ENCODE results near the gene PASK. TPM values are rescaled to one million over a fixed set of nuclear protein-coding genes. Genes with fewer than 3 reads are reported as not detected.

PASK gene
- total and polyA plus RNA-seq, 10 donors: 8.0 to 35.6 (median 17.6) TPM

- intact Hi-C loops (cut with DNase I; ENCODE audit: low total_unique reads): no loop called here
- Histone ChIP-seq H3K9me3 (no peaks in the 10 kb centered on the region), H3K4me1 (peaks cover 0 to 6% (median 2%) of the 10 kb centered on the region in 6 donors), H3K27ac (no peak overlapping the region), H3K4me3 (no peak overlapping the region), H3K36me3 (peaks cover 0 to 83% (median 49%) of the 10 kb centered on the region in 6 donors), H3K27me3 (replicated peaks in 1 of 7) (no peaks in the 10 kb centered on the region)
- DNase-seq: peak; percentile 74
- 82 to 89% (median 85%) methylated on average over 14 to 25 of the region's 25 CpGs for WGBS, 5 donors
- no peak for TF ChIP-seq POLR2A (IDR thresholded peaks at IDR 0.05)
- TF ChIP-seq POLR2AphosphoS5 (IDR thresholded peaks at IDR 0.05): peak in 2 of 3 donors; percentile 34 to 55
- TF ChIP-seq, protein P1, sequence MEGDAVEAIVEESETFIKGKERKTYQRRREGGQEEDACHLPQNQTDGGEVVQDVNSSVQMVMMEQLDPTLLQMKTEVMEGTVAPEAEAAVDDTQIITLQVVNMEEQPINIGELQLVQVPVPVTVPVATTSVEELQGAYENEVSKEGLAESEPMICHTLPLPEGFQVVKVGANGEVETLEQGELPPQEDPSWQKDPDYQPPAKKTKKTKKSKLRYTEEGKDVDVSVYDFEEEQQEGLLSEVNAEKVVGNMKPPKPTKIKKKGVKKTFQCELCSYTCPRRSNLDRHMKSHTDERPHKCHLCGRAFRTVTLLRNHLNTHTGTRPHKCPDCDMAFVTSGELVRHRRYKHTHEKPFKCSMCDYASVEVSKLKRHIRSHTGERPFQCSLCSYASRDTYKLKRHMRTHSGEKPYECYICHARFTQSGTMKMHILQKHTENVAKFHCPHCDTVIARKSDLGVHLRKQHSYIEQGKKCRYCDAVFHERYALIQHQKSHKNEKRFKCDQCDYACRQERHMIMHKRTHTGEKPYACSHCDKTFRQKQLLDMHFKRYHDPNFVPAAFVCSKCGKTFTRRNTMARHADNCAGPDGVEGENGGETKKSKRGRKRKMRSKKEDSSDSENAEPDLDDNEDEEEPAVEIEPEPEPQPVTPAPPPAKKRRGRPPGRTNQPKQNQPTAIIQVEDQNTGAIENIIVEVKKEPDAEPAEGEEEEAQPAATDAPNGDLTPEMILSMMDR (IDR thresholded peaks at IDR 0.05 in 8 of 11, conservative IDR thresholded peaks at IDR 0.05 in 3 of 11): no peak
Observed at GRCh38 chr2:241073166-241074064, 75.9 kb downstream of the PASK start.

GRCh38 chr2:241072553-241073165 is 76.6 kb downstream of the PASK start:
- WGBS, 5 donors: 82 to 93% (median 89%) methylated on average over 12 to 14 of the region's 14 CpGs

GRCh38 chr2:241072151-241072550 is 77.1 kb downstream of the PASK start:
- Histone ChIP-seq H3K9me3 (no peaks in the 10 kb centered on the region), H3K36me3 (peaks cover 0 to 96% (median 50%) of the 10 kb centered on the region in 6 donors), H3K27me3 (replicated peaks in 1 of 7) (no peaks in the 10 kb centered on the region), H3K4me3 (no peak overlapping the region), H3K4me1 (no peaks in the 10 kb centered on the region), H3K27ac (no peak overlapping the region)
- TF ChIP-seq, protein P1 (IDR thresholded peaks at IDR 0.05 in 8 of 11, conservative IDR thresholded peaks at IDR 0.05 in 3 of 11): no peak
- TF ChIP-seq POLR2AphosphoS5 (IDR thresholded peaks at IDR 0.05) (no peak), POLR2A (IDR thresholded peaks at IDR 0.05) (no peak)
- 77 to 96% (median 94%) methylated on average over 6 to 9 of the region's 9 CpGs for WGBS, 5 donors
- intact Hi-C loops (cut with DNase I; ENCODE audit: low total_unique reads): no loop called here
- no peak for DNase-seq

More at GRCh38 chr2:241072553-241073165, 76.6 kb downstream of the PASK start:
- Histone ChIP-seq H3K27ac (no peak overlapping the region), H3K36me3 (peaks cover 0 to 91% (median 49%) of the 10 kb centered on the region in 6 donors), H3K4me1 (no peaks in the 10 kb centered on the region), H3K27me3 (replicated peaks in 1 of 7) (no peaks in the 10 kb centered on the region), H3K9me3 (no peaks in the 10 kb centered on the region), H3K4me3 (no peak overlapping the region)
- DNase-seq: no peak
- TF ChIP-seq, protein P1 (IDR thresholded peaks at IDR 0.05 in 8 of 11, conservative IDR thresholded peaks at IDR 0.05 in 3 of 11): no peak
- no peak for TF ChIP-seq POLR2AphosphoS5 (IDR thresholded peaks at IDR 0.05)
- no peak for TF ChIP-seq POLR2A (IDR thresholded peaks at IDR 0.05)
- intact Hi-C loops (cut with DNase I; ENCODE audit: low total_unique reads): no loop called here

DNA sequence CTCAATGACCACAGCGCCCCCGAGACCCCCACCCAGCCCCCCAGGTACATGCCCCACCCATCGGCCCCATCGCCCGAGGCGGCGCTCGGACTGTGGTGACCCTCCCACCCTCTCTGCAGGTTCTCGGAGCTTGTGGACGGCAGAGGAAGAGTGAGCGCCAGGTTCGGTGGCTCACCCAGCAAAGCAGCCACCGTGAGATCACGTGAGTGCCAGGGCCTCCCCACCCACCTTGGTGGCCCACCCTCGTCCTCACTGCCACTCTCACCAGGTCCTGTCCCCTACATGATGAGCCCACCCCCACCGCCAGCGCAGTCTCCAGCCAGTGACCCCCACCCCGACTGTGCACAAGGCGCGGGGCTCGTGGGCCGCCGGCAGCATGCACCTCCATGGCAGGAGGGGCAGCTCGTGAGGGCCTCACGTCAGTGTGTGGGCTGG is 77.6 kb downstream of the PASK start:
- no peaks in the 10 kb centered on the region for H3K4me1 ChIP-seq
- no peak for DNase-seq
- H3K27ac ChIP-seq: no peak overlapping the region
- H3K36me3 ChIP-seq: peaks cover 0 to 100% (median 54%) of the 10 kb centered on the region in 6 donors
- intact Hi-C loops (cut with DNase I; ENCODE audit: low total_unique reads): no loop called here
- TF ChIP-seq POLR2A (IDR thresholded peaks at IDR 0.05) (no peak), POLR2AphosphoS5 (IDR thresholded peaks at IDR 0.05) (peak in 1 of 3 donors; percentile 6)
- TF ChIP-seq, protein P1 (IDR thresholded peaks at IDR 0.05 in 8 of 11, conservative IDR thresholded peaks at IDR 0.05 in 3 of 11): no peak
- H3K4me3 ChIP-seq: no peak overlapping the region
- H3K9me3 ChIP-seq: no peaks in the 10 kb centered on the region
- 88 to 95% (median 94%) methylated on average over 13 to 25 of the region's 25 CpGs for WGBS, 5 donors
- no peaks in the 10 kb centered on the region for H3K27me3 ChIP-seq (replicated peaks in 1 of 7)

Data from spleen (tissue), 11 donors.